HG02885 (cell line): ENCODE data around the gene ACTL9.

Experiments used
- ATAC-seq: cut with Tn5 transposase; IDR thresholded peaks from one replicate; pipeline ENCODE4 v1.9.1; 2021; ENCODE audit warnings: mild to moderate bottlenecking; ENCODE audit not compliant: unreplicated experiment, poor library complexity

ACTL9 gene

DNA sequence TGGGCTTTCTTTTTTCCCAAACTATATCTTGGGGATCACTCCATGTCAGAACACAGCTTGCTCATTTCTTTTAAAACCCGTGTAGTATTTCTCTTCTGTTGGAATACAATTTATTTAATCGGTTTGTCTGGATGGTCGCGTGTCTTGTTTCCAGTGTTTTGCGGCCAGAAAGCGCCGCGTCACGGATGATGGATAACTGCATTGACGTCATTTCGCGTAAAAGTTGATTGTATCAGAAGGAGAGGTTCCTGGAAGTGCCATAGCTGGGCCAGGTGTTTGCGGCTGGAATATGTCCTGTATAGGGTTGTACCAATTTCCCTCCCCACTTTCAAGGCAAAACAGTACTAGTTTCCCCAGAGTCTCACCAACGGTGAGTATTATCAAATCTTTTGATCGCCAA, 9.7 kb downstream of the ACTL9 start:
- ATAC-seq: no peak

DNA sequence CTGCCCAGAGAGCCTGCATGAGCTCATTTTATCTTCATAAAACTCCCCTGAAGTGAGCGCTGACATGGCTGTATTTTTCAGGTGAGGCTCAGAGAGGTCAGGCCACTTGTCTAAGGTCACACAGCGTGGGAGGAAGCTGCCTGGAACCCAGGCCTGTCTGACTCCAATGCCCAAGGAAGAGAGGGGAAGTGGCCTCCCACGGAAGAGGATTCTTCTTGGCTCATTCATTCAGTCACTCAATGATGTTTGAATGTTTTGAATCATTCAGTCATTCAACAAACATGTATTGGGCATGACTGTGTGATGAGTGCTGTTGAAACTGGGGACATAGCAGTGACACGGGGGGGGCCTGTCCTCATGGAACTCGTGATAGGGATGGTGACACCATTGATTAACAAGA, 12.0 kb downstream of the ACTL9 start:
- ATAC-seq: no peak

DNA sequence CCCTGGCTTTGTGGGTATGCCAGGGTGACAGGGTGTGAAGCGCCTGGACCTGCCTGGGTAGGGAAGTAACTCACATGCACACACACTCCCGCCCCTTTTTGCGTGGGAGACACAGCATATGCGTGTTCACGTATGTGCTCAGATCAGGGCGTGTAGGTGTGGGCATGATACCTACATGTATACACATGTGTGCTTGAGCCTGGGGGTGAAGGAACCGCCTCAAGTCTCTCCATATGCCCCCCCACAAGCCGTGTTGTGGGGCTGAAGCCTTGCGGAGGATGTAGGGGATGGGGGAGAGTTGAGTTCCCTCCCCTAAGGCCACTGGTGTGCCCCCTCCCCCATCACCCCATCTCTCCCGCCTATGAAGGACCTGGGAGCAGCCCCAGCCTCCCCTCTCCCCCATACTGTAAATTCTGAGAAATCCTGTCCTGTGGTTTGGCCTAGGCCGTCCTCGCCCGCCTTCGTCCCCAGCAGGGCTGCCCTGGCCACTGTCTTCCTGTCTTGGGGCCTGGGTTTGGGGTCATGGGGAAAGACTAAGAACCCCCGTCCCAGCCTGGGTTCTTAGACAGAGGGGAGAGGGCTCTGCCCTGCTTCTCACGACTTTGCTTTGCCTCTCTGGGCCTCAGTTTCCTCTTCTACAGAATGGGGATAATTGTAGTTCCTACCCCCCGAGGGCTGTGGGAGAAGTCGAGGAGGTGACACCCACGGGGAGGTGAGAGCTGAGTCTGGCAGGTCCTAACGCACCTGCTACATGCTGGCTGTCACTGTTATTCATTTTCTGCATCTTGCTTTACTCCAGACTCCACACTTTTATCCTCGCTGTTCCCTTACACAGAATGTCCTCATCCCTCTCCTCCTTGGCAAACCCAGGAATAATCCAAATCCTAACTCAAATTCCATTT, 14.3 kb downstream of the ACTL9 start:
- ATAC-seq: no peak

DNA sequence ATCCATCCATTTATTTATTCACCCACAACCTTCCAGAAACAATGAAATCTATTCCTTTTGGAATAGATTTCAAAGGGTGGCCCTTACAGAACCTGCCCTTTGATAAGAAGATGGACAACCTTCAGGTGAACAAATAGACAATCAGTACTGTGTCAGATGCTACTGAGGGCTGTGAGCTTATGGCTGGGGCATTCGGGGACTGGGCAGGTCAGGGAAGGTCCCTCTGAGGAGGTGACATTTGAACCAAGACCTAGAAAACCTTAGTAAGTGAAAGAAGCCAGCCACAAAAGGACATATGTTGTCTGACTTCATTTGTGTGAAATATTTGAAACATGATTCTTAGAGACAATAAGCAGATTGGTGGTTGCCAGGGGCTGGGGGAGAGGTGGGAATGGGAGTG, 15.7 kb downstream of the ACTL9 start:
- ATAC-seq: no peak

DNA sequence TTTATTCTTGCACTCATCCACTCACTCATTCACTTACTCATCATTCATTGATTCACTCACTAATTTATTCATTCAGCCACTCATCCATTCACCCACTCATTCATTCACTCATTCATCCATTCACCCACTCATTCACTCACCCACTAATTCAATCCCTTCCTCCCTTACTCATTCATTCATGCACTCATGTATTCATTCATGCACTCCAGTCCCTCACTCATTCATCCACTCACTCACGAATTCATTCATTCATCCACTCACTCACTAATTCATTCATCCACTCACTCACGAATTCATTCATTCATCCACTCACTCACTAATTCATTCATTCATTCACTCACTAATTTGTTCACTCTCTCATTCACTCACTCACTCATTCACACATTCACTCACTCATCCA, 16.1 kb downstream of the ACTL9 start:
- no peak for ATAC-seq

DNA sequence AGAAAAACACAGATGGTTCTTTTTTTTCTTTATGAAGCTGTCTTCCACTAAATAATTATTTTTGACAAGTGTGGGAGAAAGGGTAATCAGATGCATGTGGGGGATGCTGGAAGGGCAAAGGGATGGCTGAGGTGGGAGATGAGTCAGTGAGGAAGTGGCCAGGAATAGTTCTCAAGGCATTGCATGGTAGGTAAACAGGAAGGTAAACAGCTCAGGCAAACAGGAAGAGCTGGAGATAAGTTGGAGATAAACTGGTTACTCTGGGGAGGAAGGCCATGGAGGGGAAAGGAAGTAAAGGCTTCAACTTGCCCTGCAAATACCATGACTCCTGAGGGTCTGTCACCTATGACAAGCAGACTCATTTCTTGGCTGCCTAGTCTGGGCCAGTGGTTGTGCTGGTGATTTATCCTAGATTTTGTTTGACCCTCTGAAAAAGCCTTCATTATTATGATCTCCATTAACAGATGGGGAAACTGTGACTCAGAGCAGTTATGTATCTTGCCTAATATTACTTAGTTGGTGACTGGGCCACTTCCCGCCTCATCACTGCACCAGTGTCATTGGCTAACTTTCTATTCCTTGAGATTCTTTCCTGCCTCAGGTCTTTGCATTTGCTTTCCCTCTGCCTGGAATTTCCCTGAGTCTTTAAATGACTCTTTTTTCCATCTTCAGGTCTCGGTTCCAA, 17.1 kb downstream of the ACTL9 start:
- ATAC-seq: no peak

DNA sequence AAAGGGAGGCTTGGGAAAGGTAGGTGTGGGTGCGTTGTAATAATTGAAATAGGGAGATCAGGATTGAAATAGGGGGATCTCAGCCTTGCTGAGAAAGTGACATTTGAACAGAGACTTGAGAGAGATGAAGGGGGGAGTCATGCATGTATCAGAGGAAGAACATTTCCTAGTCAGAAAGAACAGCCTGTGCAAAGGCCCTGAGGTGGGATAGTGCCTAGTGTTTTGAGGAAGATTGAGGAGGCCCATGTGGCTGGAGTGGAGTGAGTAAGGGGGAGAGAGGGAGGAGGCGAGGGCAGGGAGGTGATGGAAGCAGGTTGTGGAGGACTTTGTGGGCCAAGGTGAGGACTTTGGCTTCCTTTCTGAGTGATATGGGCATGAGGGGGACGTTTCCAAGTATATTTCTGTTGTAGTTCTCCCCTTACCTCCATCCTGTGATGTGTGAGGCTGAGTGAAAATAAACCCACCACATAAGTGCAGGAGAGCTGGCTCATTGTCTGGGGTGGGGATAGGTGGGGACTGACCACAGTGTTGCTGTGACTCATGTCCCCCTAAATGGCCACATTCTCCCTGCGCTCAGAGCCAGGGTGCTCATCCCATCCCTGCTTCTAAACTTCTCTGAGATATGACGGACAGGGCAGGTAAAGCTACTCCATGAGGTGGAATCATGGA, 17.8 kb downstream of the ACTL9 start:
- no peak for ATAC-seq

DNA sequence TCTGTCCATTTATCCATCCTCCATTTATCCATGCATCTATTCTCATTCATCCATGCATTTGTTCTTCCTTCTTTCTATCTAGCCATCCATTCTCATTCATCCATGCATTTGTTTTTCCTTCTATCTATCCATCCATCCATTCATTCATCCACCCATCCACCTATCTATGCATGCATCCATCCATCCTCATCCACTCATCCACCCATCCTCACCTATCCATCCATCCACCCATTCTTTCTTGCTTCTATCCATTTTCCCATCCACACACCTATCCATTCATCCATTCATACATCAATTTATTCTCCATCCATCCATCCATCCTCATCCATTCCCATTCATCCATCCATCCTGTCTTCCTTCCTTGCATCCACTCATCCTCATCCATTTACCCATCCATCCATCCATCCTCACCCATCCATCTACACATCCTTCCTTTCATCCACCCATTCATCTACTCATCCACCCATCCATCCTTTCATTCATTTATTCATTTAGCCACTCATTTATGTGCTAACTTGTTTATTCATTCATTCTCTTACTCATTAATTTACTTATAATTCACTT, 20.3 kb downstream of the ACTL9 start:
- no peak for ATAC-seq

DNA sequence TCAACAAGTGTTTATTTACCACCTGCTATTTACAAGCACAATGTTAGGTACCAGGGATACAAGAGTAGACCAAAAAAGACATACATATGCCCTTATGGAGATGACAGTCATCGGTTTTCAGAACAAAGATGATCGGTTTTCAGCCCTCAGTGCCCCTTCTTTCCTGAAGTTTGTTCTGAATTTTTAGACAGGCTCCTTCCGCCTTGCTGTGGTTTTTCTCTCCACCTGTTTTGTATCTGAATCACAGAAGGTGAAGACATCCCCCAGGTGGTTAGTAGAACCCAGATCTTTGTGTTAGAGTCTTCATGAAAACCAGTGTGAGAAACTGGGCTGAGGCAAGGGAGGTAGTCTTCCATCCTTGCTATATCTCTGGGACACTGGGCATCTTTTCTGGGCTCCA, 23.5 kb downstream of the ACTL9 start:
- no peak for ATAC-seq

DNA sequence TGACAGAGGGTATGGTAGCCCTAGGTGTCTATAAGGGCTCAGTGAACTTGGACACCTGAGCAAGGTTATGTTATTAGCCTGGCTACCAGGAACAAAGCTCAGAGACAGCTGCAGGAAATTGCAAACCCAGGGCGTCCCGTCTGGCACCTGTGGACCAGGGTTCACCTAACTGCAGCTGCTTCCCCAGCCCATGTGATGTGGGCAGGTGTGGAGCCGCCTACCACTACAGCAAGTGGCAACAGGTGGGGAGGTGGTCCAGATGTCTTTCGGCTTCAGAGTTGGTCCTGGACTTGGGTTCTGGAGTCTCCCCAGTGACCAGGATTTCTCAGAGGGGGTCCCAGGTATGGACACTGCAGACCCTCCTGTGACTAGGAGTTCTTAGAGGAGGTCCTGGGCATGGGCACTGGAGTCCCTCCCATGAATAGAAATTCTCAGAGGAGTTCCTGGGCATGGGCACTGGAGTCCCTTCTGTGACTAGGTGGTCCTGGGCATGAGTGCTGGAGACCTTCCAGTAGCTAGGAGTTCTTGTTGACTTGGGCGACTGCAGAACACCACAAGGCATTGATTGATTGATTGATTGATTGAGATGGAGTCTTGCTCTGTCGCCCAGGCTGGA, 25.2 kb downstream of the ACTL9 start:
- no peak for ATAC-seq

DNA sequence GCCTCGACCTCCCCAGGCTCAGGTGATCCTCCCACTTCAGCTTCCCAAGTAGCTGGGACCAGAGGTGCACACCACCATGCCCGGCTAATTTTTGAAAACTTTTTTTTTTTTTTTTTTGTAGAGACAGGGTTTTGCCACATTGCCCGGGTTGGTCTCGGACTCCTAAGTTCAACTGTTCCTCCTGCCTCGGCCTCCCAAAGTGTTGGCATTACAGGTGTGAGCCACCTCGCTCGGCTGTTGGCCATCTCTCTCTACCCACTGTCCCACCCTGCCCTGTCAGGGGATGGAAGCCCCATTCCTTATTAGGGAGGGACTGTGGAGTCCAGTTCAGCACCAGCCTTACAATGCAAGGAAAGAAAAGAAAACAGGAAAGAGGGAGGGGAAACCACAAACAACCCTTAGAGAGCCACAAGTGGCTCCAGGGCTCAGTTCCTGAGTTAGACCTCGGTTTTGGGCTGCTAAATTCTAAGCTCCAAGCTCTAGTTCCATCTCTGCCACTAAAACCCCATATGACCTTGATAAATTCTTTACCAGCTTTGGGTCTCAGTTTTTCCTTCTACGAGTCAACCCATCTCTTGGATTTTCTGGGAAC, 31.7 kb downstream of the ACTL9 start:
- no peak for ATAC-seq

DNA sequence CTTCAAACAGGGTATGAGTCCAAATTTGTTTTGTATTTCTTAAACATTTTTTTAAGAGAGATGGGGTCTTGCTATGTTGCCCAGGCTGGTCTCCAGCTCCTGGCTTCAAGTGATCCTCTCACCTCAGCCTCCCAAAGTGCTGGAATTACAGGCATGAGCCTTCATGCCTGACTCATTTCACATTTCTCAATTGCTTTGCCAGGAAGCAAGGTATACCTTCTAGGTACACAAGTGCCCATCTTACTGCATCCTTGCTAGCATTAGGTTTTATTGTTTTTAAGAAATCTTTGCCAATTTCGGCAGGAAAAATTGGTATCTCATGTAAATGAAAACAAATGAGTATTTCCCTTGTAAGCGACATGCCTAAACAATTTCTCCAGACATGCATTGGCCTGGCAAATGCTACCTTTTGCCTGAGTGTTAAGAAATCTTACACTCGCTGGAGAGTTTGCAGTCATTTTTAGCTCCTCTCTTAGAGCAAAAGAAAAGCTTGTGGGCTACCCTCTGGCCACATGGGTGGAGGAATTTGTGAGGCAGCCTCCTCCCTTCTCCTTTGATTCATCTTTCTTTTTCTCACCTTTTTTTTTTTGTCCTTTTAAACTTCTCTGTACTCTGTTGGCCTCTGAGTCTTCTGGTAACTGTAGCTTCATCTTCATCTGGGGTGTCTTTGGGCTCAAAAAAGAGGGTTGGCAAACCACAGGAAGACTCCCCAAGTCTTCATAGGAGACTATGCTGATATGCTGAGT, 33.0 kb downstream of the ACTL9 start:
- ATAC-seq: no peak

DNA sequence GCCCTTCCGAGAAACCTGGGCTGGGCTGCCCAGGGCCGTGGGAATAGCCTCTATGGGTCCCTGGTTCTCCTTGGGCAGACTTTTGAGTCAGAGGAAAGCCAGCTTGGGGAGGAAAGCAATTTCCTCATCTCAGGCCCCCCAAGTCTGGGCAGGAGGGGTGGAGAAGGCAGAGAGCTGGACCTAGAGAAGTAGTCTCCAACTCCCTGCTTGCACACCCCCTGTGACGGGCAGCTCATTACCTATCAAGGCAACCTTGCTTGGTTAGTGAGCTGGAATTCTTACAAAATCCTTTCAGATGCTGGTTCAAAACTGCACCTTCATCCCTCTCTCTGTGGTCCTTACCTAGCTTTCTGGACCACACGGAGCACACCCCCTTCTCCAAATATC, 33.9 kb downstream of the ACTL9 start:
- ATAC-seq: no peak

DNA sequence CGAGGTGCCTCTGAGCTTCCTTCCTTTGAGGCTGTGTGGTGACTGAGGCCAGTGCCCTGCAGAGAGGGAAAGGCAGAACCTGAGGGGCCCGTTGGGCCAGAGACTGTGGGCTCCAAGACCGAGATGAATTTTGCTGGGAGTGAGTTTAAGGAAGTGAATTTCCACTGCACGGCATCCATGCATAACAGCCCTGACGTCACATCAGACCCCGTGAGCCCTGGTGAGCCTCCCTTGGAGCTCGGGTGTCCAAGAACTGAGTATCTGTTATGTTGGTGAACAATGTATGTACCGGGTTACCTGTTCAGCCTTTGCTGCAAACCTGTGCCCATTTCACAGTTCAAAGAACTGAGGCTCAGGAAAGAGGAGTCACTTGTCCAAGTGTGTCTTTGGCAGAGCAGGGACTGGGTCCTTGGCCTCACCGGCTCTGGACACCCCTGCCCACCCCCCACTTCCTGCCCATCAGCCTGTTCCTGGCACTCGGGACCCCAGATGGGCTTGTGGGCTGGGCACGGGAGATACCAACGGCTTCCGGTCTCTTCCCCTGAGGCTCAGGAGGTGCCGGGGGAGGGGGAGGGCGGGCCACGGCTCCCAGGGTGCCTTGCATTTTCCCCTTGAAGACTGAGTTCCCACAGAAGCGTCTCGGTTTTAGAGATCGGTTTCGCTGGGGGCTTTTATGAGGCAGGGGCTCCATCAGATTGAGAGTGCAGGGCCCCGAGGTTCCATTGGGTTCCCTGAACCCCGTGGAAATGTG, 34.5 kb downstream of the ACTL9 start:
- ATAC-seq: no peak

DNA sequence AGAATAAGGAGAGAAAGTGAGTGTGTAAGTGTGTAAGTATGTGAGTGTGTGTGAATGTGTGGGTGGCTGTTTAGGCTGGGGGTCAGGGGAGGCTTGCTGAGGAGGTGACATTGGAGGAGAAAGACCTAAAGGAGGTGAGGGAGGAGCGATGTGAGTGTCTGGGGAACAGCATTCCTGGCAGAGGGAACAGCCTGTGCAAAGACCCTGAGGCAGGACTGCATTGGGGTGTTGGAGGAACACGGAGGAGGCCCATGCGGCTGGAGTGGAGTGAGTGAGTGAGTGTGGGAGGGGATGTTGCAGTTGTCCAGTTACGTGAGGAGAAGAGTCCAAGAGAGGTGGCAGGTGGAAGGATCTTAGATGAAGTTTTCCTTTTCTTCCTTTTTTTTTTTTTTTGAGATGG, 36.3 kb downstream of the ACTL9 start:
- ATAC-seq: no peak

DNA sequence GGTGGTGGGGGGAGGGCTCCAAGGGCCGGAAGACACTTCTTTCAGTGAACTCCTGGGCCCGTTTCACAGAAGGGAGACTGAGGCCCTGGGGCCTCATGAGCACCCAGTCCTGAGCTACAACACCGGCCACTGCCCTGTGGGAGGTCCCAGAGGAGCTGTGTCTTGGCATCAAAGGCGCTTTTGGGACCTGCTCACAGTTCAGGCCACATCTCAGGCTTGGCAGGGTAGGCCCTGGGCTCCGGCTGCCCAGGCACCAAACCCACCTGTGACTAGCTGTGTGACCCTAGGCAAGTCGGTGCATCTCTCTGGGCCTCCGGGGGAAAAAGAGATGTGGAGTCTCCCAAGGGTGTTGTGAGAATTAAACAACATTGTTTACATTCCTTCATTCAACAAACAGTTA, 38.7 kb downstream of the ACTL9 start:
- no peak for ATAC-seq

DNA sequence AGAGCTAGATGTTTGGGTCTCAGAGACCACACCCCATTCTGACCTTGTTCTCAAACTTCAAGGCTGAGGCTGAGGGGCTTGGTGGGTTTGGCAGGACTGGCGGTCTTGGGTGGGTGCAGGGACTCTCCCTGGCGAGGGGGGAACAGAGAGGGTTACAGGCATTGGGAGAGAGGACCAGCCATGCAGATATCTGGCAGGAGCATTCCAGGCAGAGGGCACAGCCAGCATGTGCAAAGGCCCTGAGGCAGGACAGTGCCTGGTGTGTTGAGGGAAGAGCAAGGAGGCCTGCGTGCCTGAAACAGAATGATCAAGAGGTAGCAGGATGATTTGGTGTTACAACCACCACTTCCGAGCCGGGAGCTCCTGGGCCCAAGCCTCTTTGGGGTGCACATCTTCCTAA, 40.7 kb downstream of the ACTL9 start:
- ATAC-seq: no peak

DNA sequence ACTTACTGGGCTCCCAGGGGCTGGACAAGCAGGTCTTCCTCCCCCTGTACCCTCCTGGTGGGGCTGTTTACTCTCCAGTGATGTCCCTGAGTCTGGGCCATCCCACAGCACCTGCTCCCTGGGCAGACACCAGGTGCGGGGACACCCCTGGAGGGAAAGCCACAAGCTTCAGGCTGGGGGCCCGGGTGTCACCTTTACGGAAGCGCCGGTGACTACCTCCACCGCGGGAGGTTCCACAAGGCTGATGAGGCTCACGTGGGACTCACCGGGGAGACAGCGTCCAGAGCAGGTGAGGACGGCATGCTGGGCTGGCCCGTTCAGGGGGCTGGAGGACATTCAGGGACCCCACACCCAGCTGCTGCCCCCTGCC, 43.3 kb downstream of the ACTL9 start:
- no peak for ATAC-seq
